Erythroblast (primary cell): Measurements from ENCODE around the gene PROK1.
A peak's percentile ranks its signal among the peaks of the same experiment; 100 is the strongest.

Source experiments
- DNase-seq, 2 experiments: peaks; one replicate each; lab custom pipeline; 2025; lab: John Stamatoyannopoulos, UW
- GATA1 ChIP-seq: IDR thresholded peaks from 2 replicates; pipeline ENCODE4 v1.6.1; 2011; ENCODE audit warnings: low read depth, mild to moderate bottlenecking, control low read depth, low read length, moderate library complexity
- POLR2A ChIP-seq: IDR thresholded peaks from 2 replicates; pipeline ENCODE4 v1.6.1; 2011; ENCODE audit warnings: mild to moderate bottlenecking, low read length

Gene PROK1

DNA sequence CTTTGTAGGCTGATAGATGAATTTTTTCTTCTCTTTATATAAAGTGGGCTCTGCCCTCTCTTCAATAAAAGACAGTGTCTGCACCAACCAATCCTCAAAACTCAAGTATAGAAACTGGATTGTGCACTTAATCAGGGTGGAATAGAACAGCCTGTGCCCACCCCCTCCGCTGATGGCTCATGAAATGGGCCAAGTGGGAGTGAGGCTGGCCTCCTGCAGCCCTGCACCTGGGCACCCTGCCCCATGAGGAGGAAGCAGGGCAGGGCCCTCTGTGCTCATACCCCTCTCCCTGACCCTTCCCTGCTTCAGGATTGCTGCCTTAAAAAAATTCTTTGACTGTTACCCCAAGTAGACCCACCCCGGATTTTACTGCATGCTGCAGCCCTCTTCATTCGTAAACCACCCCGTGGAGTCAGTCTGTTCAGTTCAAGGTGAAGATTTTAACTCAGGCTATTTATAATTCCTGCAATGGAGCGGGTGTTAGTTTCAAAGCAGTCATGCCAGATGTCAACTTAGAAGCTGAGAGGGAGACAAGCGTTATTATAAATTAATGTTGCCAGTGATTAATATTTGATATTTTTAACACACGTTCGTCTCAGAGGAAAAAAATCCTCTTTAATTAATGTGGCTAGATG lies 15.8 kb downstream of the PROK1 start:
- TF ChIP-seq GATA1: no peak
- no peak for TF ChIP-seq POLR2A
- no peak for DNase-seq

DNA sequence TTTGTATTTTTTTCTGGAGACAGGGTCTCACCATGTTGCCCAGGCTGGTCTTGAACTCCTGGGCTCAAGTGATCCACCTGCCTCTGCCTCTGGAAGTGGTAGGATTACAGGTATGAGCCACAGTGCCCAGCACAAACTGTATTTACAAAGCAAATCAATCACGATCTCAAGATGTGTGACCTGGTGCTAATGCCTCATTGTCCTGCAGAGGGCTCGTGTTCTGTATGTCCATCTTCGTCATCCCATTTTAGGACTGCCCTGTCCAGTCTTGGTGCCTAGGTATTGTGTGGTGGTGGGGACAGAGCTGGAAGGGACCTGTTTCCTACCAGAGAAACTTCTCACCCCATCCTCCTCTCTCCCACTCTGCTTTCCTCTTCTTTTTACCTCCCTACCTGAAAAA lies 20.2 kb downstream of the PROK1 start:
- DNase-seq: no peak
- TF ChIP-seq POLR2A: no peak
- no peak for TF ChIP-seq GATA1

DNA sequence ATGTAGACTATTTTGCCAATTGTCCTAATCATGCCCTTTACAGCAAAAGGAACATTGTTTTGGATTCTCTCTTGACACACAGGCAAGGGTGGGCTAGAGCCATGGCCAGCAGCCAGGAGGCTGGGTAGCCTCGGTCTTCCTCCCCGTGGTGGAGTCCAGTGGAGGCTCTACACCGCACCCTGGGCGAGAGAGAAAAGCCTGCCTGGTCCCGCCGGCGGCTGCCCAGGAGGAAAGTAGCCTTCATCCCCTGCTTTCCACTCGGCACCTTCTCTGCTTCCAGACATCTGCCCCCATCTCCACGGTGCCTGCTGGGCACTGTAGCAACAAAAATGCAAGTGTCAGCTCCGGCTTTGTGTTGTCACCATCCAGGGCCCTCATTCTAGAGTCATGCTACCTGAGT lies 21.6 kb downstream of the PROK1 start:
- no peak for TF ChIP-seq POLR2A
- TF ChIP-seq GATA1: no peak
- no peak for DNase-seq

DNA sequence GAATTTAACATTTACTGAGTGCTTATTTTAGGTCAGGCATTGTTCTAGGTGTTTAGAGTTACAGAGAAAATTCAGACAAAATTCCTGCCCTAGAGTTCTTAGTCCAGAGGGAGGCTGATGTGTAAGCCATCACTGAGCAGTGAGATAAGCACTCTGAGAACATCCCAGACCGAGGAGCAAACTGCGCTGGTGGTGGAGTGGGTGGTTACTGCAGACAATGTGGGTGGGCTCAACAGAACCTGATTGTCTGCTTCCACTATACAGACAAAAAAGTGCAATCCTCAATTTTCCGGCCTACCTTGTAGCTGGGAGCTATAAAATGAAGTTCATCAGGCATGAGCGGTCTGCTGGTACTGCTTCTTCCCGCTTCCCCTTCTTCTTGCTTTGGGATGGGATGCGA lies 23.5 kb downstream of the PROK1 start:
- TF ChIP-seq POLR2A: no peak
- TF ChIP-seq GATA1: no peak

GRCh38 chr1:110475362-110476027 lies 24.5 kb downstream of the PROK1 start:
- no peak for TF ChIP-seq GATA1
- no peak for TF ChIP-seq POLR2A
- DNase-seq: peak; percentile 14

More for the DNA sequence above, 23.5 kb downstream of the PROK1 start:
- DNase-seq: no peak

- TF ChIP-seq GATA1 (no peak), POLR2A (no peak)
- peak in 1 of 2 experiments; percentile 22 for DNase-seq
Measured at GRCh38 chr1:110476028-110476765, 25.2 kb downstream of the PROK1 start.

DNA sequence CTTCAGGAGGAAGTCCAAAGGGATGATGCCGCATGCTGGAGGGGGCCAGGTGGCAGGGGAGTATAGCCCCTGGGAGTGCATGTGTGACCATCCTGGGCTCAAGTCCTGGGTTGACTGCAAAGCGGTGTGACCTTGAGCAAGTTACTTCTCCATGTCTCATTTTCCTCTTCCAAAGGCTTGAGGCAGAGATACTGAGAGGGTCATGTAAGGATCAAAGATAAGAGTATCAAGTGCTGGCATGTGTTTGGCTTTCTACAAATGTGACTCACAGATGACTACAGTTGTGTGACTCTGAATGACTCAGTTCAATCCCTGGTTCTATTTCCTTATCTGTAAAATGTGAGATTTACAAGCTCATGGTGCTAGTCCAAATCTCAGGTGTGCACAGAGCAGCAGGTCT lies 26.1 kb downstream of the PROK1 start:
- TF ChIP-seq GATA1 (no peak), POLR2A (no peak)
- DNase-seq: peak; percentile 77 to 87

DNA sequence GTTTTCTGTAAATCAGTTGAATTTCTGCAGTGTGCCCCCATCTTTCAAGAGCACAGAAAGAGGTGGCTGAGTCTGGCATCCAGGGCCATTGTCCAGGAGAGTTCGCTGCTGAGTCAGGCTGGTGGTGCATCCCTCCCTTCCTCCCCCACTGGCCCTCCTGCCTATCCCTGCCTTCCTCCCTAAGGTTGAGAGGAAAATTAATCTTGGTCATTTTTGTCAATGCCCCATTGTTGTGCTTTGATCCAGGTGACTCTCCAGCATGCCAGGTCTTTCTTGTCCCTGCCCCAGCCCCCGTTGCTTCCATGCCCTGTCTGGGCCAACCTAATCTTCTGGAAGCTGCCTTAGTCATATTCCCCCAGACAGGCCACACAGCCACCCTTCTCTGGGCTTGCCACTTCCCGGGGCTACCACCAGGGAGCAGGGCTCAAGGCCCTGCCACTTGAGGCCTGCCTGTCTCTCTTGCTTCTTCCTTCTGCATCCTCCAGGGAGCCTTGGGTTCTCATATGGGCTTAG lies 26.6 kb downstream of the PROK1 start:
- no peak for TF ChIP-seq GATA1
- TF ChIP-seq POLR2A: no peak
- DNase-seq: peak in 1 of 2 experiments; percentile 43

DNA sequence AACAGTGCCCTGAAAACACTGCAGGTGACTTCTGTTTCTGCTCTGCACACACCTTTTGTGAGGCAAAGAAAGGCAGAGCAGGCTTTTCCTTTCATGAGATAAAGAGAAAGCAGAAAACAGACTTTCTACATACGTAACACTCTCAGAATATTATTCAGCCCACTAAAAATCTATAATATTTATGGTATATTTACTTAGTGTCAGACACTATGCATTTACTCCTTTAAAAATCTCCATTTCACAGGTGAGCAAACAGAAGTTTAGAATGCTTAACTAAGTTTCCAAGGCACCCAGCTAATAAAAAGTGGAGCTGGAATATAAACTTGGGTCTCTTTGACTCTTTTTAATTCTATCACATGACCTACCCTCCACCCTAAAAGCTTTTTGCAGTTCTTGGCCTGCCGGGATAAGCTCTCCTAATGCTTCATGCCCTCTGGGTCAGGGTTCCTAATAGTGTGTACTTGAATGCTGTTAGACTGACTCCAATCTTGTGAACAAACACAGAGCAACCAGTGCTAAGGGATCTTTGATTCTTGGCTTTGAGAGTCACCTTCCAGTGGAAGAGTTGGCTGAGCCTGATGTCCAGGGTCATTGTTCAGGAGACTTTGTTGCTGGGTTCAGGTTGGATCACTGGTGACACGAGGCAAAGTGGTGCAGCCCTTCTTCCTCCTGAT lies 27.2 kb downstream of the PROK1 start:
- TF ChIP-seq GATA1 (no peak), POLR2A (no peak)
- DNase-seq: no peak

DNA sequence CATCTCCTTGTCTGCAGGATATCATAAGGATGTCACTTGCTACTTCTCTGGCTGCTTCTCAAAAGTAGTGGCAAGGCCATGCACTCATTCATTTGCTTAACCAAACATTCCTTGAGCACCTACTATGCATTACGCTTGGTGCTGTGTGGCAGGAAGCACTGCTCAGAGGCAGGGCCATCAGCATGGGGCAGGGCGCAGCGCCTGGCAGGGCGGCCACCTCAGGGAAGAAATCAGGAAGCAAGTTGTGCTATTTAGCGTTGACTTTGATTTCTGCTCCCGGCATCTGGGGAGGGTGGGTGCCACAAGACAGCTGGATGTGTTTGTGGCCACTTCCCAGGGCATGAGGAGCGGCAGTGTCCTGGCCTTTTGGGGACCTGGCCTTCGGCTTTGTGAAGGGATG lies 27.9 kb downstream of the PROK1 start:
- no peak for TF ChIP-seq POLR2A
- no peak for TF ChIP-seq GATA1
- DNase-seq: no peak

DNA sequence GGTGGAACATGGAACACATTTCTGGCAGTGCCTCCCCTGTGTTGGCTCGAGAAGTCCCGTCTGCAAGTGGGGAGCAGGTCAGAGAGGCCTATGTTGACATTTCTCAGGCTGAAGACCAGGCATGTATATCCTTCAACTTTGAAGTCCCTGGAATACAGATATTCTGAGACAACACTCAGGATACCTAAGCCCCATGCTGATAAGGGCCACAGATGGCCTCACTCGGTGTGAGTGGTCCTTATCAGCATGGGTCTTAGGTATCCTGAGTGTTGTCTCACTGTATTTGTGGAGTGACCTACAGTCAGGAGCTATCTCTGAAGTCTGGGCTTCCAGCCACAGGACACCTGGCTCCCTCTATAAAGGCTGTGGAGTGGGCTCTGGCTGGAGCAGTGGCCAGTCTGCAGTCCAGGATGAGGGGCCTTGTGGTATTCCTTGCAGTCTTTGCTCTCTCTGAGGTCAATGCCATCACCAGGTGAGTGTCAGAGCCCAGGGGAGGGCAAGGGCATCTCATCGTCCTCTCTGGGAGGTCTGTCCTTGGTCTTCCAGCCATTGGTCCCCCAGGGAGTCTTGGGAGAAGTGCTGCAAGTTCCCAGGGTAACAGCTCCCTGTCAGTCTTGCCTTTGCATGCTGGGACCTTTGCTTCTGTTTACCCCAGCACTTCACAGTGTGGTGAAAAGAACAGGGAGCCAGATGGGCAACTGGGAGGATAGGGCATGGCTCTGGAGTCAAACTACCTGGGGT lies 29.6 kb downstream of the PROK1 start:
- DNase-seq: no peak
- no peak for TF ChIP-seq POLR2A
- TF ChIP-seq GATA1: no peak

DNA sequence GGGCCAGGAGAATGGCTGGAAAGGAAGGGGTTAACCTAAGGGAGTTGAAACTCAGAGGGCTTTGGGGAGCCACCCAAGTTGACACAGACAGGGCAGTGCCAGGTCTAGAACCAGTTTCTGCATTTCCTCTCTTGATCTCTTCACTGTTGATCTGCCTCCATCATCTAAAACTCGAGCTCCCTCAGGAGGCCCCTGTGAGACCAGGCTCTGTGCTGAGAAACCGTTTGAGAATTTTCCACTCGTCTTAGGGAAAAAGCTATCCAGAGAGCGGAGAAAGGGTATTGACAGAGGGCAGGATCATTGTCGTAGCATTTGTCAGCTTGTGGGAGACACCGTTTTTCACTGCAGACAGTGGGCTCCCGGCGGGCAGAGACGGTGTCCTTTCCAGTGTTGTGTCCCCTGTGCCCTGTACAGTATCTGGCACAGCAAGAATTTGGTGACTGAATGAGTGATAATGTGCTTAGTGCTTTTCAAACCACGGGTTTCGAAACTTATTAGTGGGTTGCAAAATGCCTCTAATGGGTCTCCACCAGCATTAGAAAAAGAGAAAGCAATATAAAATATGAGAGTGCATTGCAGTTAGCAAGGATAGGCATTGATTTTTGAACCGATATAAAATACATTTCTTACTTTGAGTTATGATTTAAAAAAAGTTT lies 31.1 kb downstream of the PROK1 start:
- no peak for TF ChIP-seq POLR2A
- TF ChIP-seq GATA1: no peak
- DNase-seq: no peak
